ENCODE results near the gene LARP4.
"Not testable (repeated sequence)": the region's sequence is repeated elsewhere in the genome, so short reads cannot be mapped to it uniquely, and the experiment has no call there.

Gene LARP4

GRCh38 chr12:50400638-50401499 is at the start of gene LARP4:
LARP4 (plus strand) TSS chr12:50400885; CDS start chr12:50401011, 126 bp downstream.
- peak; percentile 97 for DNase-seq

DNA sequence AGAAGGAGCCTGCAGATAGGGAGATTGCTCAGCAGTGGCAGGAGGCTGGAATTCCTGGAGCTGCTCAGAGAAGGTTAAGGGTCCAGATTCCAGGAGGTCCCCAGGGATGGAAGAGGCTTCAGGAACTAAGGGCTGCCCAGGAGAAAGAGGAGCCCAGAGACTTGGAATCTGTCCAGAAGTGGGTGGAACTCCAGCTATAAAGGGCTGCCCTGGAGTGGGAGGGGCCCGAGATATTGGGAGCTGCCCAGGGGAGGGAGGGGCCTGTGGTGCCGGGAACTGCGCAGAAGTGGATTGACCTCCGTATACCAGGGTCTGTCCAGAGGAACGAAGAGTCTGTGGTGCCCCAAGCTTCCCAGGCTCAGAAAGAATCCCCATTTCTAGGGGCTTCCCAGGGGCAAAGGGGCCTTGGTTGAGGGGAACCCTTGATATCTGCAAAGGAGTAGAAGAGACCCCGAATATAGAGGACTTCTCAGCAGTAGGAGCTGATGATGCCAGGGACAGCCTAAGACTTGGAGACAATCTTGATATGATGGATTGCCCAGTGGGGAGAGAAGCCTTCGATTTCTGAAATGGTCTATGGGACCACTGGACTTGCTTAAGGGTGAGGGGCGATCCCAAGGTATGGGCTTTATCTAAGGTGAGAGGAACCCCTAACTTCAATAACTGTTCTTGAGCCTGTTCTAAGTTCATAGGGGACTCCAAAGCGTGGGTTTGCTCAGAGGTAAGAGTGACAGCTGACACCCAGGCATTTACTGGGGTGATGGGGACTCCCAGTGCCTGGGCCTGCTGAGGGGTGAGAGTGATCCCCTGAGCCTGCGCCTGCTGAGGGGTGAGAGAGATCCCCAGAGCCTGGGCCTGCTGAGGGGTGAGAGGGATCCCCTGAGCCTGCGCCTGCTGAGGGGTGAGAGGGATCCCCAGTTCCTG is 49.3 kb upstream of the LARP4 start:
- DNase-seq: no peak

- DNase-seq: no peak
These were observed 47.3 kb upstream of the LARP4 start for GRCh38 chr12:50353404-50353803.

- no peak for DNase-seq
These were observed 46.7 kb upstream of the LARP4 start for GRCh38 chr12:50353869-50354593.

- DNase-seq: no peak
These were observed 45.8 kb upstream of the LARP4 start for GRCh38 chr12:50354908-50355307.

GRCh38 chr12:50355365-50355764 is 45.3 kb upstream of the LARP4 start:
- DNase-seq: no peak

DNA sequence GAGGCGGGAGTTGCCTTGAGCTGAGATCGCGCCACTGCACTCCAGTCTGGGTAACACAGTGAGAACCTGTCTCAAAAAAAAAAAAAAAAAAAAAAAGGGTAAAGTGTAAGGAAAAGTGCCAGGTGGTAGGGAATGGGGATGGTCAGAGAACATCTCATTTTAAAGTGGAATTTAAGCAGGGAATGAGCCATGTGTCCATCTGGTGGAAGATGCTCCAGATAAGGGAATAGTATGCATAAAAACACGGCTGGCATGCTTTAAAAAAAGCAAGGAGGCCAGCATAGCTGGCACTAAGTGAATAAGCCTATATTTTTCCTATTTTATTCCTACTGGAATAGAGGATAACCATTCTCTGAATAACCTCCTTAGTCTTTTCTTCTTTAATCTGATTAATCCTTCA is 38.0 kb upstream of the LARP4 start:
- DNase-seq: no peak

GRCh38 chr12:50363141-50363540 is 37.5 kb upstream of the LARP4 start:
- DNase-seq: no peak

- DNase-seq: no peak
These were observed 34.8 kb upstream of the LARP4 start for GRCh38 chr12:50365709-50366406.

DNA sequence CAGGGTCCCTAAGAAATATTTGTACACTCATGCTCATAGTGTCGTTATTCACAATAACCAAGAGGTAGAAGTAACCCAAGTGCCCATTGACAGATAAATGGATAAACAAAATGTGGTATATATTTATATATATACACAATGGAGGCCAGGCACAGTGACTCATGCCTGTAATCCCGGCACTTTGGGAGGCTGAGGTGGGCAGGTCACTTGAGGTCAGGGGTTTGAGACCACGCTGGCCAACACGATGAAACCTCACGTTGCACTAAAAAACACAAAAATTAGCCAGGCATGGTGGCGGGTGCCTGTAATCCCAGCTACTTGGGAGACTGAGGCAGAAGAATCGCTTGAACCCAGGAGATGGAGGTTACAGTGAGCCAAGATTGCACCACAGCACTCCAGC is 30.0 kb upstream of the LARP4 start:
- not testable (repeated sequence) for DNase-seq

GRCh38 chr12:50375802-50376201 is 24.9 kb upstream of the LARP4 start:
- no peak for DNase-seq

- DNase-seq: no peak
These were observed 19.8 kb upstream of the LARP4 start for GRCh38 chr12:50380761-50381325.

DNA sequence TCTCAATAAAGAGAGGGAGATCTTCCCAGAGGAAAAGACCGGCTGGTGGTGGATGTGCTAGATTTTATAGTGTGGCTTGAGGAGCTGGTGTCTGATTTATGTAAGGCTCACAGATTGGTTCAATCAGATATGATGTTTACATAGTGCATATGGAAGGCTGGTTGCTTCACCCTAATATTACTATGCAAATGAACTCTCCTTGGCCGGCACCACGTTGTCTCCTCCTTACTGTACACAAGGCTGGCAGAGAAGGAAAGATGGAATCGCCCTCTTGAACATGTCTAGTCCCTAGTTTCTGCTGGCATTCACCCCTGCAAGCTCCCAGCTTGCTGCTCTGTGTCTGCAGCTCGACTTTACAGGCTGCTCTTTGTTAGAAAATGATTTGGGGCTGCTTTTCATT is 13.2 kb upstream of the LARP4 start:
- DNase-seq: no peak

- no peak for DNase-seq
These were observed 12.7 kb upstream of the LARP4 start for GRCh38 chr12:50387972-50388478.

GRCh38 chr12:50388793-50389192 is 11.9 kb upstream of the LARP4 start:
- not testable (repeated sequence) for DNase-seq

DNA sequence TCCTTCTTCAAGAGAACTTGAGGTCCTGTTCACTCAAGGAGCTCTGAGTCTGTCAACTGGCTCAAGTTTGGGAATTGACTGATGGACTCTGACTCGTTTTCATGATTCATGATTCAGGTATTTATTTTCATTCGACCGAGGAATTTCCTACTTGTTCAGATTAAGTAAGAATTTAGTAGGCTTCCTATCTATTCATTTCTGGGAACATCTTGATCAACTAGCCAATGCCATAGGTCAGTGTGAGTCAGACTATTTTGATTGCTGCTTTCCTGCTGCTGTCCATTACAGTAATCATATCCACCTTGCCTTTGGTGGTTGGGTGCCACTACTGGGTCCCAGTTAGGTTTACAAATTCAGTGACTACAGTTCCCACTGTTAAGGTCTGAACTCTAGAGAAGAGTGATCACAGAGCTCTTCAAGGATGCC is 10.4 kb upstream of the LARP4 start:
- DNase-seq: no peak

- DNase-seq: no peak
These were observed 6.1 kb upstream of the LARP4 start for GRCh38 chr12:50394469-50395029.

- no peak for DNase-seq
These were observed 3.5 kb upstream of the LARP4 start for GRCh38 chr12:50397117-50397650.

- no peak for DNase-seq
These were observed 1.8 kb upstream of the LARP4 start for GRCh38 chr12:50398931-50399330.

- no peak for DNase-seq
These were observed 514 bp upstream of the LARP4 start for GRCh38 chr12:50400104-50400637.

Measured in activated CD4-positive, alpha-beta T cell treated with anti-CD3 and anti-CD28 coated beads, Interleukin-2, Interleukin-6, amounts not matched to agents 100 ng/mL and 50 ng/mL, durations not matched to agents 16 hours and 8 hours (primary cell).